Measurements from ENCODE around the gene TACR2.

DNA sequence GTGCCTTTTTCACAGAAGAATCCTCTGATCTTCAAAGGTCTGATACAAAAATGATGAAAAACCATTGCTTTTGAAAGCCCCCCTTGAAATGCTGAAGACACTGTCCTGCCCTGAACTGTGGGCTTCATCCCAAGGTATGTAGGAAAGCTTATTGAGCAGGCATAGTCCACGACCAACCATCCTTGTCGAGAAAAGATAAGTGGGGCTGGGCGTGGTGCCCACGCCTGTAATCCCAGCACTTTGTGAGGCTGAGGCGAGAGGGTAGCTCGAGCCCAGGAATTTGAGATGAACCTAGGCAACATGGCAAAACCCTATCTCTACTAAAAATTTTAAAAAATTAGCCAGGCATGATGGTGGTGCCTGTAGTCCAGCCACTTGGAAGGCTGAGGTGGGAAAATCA is 25.6 kb downstream of the TACR2 start:
- no peak for TF ChIP-seq EZH2phosphoT487 (conservative IDR thresholded peaks at IDR 0.05; ENCODE audit: low read length)
- TF ChIP-seq, protein P1, sequence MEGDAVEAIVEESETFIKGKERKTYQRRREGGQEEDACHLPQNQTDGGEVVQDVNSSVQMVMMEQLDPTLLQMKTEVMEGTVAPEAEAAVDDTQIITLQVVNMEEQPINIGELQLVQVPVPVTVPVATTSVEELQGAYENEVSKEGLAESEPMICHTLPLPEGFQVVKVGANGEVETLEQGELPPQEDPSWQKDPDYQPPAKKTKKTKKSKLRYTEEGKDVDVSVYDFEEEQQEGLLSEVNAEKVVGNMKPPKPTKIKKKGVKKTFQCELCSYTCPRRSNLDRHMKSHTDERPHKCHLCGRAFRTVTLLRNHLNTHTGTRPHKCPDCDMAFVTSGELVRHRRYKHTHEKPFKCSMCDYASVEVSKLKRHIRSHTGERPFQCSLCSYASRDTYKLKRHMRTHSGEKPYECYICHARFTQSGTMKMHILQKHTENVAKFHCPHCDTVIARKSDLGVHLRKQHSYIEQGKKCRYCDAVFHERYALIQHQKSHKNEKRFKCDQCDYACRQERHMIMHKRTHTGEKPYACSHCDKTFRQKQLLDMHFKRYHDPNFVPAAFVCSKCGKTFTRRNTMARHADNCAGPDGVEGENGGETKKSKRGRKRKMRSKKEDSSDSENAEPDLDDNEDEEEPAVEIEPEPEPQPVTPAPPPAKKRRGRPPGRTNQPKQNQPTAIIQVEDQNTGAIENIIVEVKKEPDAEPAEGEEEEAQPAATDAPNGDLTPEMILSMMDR (IDR thresholded peaks at IDR 0.05; ENCODE audit: insufficient read depth, low read length, poor library complexity, severe bottlenecking), result no peak

Measured in SU-DHL-6 (cell line).